PC-3 (cell line): ENCODE data around the gene WWP2. TPM values are rescaled to one million over a fixed set of nuclear protein-coding genes. Genes with fewer than 3 reads are reported as not detected.

Source experiments
- ATAC-seq: fragments of 200-7000 bp; cut with Tn5 transposase; 2 replicates; pipeline ENCODE4 v1.9.1; 2020; ENCODE audit warnings: mild to moderate bottlenecking, moderate library complexity
- BruUV-seq: library from RNA; stranded (reverse); fragments of 400-500 nt; replicated peaks from 2 replicates; lab custom pipeline; 2021; lab: Mats Ljungman, UMichigan
- CTCF ChIA-PET: fragments of 300-600 bp; sonication (Branson Sonifier 250); formaldehyde crosslinking; loops from one replicate; lab custom pipeline; 2022; ENCODE audit warnings: antibody characterized with exemption; lab: Charles Lee
- POLR2A ChIA-PET: fragments of 300-600 bp; sonication (Branson Sonifier 250); formaldehyde crosslinking; loops from one replicate; lab custom pipeline; 2022; ENCODE audit warnings: antibody characterized with exemption; ENCODE audit not compliant: unreplicated experiment; lab: Charles Lee
- DNase-seq: peaks from one replicate; pipeline ENCODE4 v3.0.0-alpha.2; 2015
- H2AFZ ChIP-seq: fragments of 300-600 bp; sonication (generic); 2 replicates; pipeline ENCODE4 v1.6.0; 2016; ENCODE audit warnings: antibody characterized with exemption, low read length
- H3F3A ChIP-seq: fragments of 300-600 bp; sonication (generic); one replicate; pipeline ENCODE4 v1.6.0; 2017; ENCODE audit warnings: antibody characterized with exemption, low read length, control low read depth, mild to moderate bottlenecking; ENCODE audit not compliant: unreplicated experiment
- H3K27ac ChIP-seq: fragments of 300-600 bp; sonication (generic); 2 replicates; pipeline ENCODE4 v1.5.1; 2016; ENCODE audit warnings: mild to moderate bottlenecking, low read length
- H3K27me3 ChIP-seq: fragments of 300-600 bp; sonication (generic); 2 replicates; pipeline ENCODE4 v1.6.1; 2016; ENCODE audit warnings: low read length, mixed read lengths
- H3K36me3 ChIP-seq: fragments of 300-600 bp; sonication (generic); 2 replicates; pipeline ENCODE4 v1.6.1; 2016; ENCODE audit warnings: low read depth, mixed run types, low read length, mixed read lengths
- H3K4me1 ChIP-seq: fragments of 300-600 bp; sonication (generic); 2 replicates; pipeline ENCODE4 v1.5.1; 2016; ENCODE audit warnings: low read length; ENCODE audit not compliant: insufficient read depth
- H3K4me2 ChIP-seq: fragments of 300-600 bp; sonication (generic); 2 replicates; pipeline ENCODE4 v1.6.0; 2016; ENCODE audit warnings: low read length
- H3K4me3 ChIP-seq: fragments of 300-600 bp; sonication (generic); 2 replicates; pipeline ENCODE4 v1.5.1; 2016; ENCODE audit warnings: mild to moderate bottlenecking, low read length, mixed read lengths
- H3K79me2 ChIP-seq: fragments of 300-600 bp; sonication (generic); 2 replicates; pipeline ENCODE4 v1.6.1; 2017; ENCODE audit warnings: low read length, mixed read lengths
- H3K9ac ChIP-seq: fragments of 300-600 bp; sonication (generic); 2 replicates; pipeline ENCODE4 v1.6.0; 2016; ENCODE audit warnings: mild to moderate bottlenecking, low read length
- H3K9me2 ChIP-seq: fragments of 300-600 bp; sonication (generic); replicated peaks from 2 replicates; pipeline ENCODE4 v1.6.1; 2016; ENCODE audit warnings: mixed run types, low read length, mixed read lengths
- H3K9me3 ChIP-seq: fragments of 300-600 bp; sonication (generic); 2 replicates; pipeline ENCODE4 v1.6.1; 2016; ENCODE audit warnings: low read length, mixed read lengths
- H4K20me1 ChIP-seq: fragments of 300-600 bp; sonication (generic); 2 replicates; pipeline ENCODE4 v1.6.1; 2016; ENCODE audit warnings: low read length, mixed read lengths
- CTCF ChIP-seq: fragments of 300-600 bp; sonication (generic); conservative IDR thresholded peaks from 2 replicates; pipeline ENCODE4 v1.5.1; 2017; ENCODE audit warnings: antibody characterized with exemption, low read depth, mild to moderate bottlenecking, low read length
- EZH2 ChIP-seq: fragments of 300-600 bp; sonication (generic); IDR thresholded peaks from one replicate; pipeline ENCODE4 v1.6.1; 2017; ENCODE audit warnings: antibody characterized with exemption, mild to moderate bottlenecking, low read length; ENCODE audit not compliant: unreplicated experiment
- EZH2phosphoT487 ChIP-seq: fragments of 300-600 bp; sonication (generic); IDR thresholded peaks from 2 replicates; pipeline ENCODE4 v1.6.1; 2018; ENCODE audit warnings: mild to moderate bottlenecking, antibody characterized with exemption, low read length, borderline replicate concordance
- intact Hi-C: fragments of 100-400 bp; cut with micrococcal nuclease; formaldehyde crosslinking; loops from 2 replicates; pipeline ENCODE4 v1.9.0; 2023
- total RNA-seq: library from RNA; depleted of rRNA; stranded (reverse); fragments of >200 nt; gene quantifications from 2 replicates; pipeline ENCODE4 v1.2.3, GENCODE V29; 2014

Gene WWP2
- total RNA-seq, 1 experiment from 2014 or later, result 15.8 TPM

- DNase-seq (no peak), ATAC-seq (no peak)
- Histone ChIP-seq H3F3A (no peaks in the 10 kb centered on the region), H3K36me3 (peaks cover 51% of the 10 kb centered on the region), H3K4me3 (no peak overlapping the region), H4K20me1 (peaks cover 16% of the 10 kb centered on the region), H3K9ac (no peak overlapping the region), H3K4me1 (peaks cover 6% of the 10 kb centered on the region), H3K79me2 (peaks cover 62% of the 10 kb centered on the region), H2AFZ (no peak overlapping the region), H3K9me2 (no peaks in the 10 kb centered on the region), H3K4me2 (no peak overlapping the region), H3K27me3 (no peaks in the 10 kb centered on the region), H3K9me3 (no peaks in the 10 kb centered on the region), H3K27ac (no peak overlapping the region)
- intact Hi-C loops, result no loop called here
- ChIA-PET POLR2A (no interaction called here), CTCF (interaction anchor here (0.6 kb wide), 1 partner anchor 8 kb away, joined by 3 read pairs; no protein-coding TSS in a partner anchor)
- TF ChIP-seq EZH2 (no peak), CTCF (no peak), EZH2phosphoT487 (no peak)
- BruUV-seq, result no TSS peak
These were observed 13.3 kb upstream of the WWP2 start for GRCh38 chr16:69748694-69749345.

GRCh38 chr16:69754143-69754468 is 8.0 kb upstream of the WWP2 start:
- H3F3A ChIP-seq, result no peaks in the 10 kb centered on the region
- peak overlapping the region; percentile 98 for H3K4me3 ChIP-seq
- intact Hi-C loops, result loop anchor here (1.0 to 10.0 kb wide), 3 partner anchors 28 to 359 kb away; partner anchors contain the start of gene NQO1
- H3K4me1 ChIP-seq, result peaks cover 6% of the 10 kb centered on the region
- CTCF ChIA-PET, result interaction anchor here (0.5 to 1.4 kb wide), 6 partner anchors 13 to 358 kb away, joined by 3 to 7 read pairs (median 3); partner anchors contain the start of gene NQO1
- TF ChIP-seq EZH2 (no peak), CTCF (no peak), EZH2phosphoT487 (no peak)
- POLR2A ChIA-PET, result interaction anchor here (0.6 kb wide), 2 partner anchors 8 to 187 kb away, joined by 3 to 5 read pairs; no protein-coding TSS in a partner anchor
- H3K27ac ChIP-seq, result peak overlapping the region; percentile 49
- no peaks in the 10 kb centered on the region for H3K9me3 ChIP-seq
- H3K27me3 ChIP-seq, result no peaks in the 10 kb centered on the region
- BruUV-seq, result no TSS peak
- DNase-seq (no peak), ATAC-seq (no peak)
- peak overlapping the region; percentile 98 for H3K4me2 ChIP-seq
- H3K36me3 ChIP-seq, result peaks cover 18% of the 10 kb centered on the region
- no peak overlapping the region; the same call in 1 of the 2 replicates for H2AFZ ChIP-seq
- peaks cover 19% of the 10 kb centered on the region for H4K20me1 ChIP-seq
- H3K9me2 ChIP-seq, result no peaks in the 10 kb centered on the region
- peak overlapping the region; percentile 99 for H3K9ac ChIP-seq
- H3K79me2 ChIP-seq, result peaks cover 46% of the 10 kb centered on the region
